ENCODE measurements around the gene USH2A.

DNA sequence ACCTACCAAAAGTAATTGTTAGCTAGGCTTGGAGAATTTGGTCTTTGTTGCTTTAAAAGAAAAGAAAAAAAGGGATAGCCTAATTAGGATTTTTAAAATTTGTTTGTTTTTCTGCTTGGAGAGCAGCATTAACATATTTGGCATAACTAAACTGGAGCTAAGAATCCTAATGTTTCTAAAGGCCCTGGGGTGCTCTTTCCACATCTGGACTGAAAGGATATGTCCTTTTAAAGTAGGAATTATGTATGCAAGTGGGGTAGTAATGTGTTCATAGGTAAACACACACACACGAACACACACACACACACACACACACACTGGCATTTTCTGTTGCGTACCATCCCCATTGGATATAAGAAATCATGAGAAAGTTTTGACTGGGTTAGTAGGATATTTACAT is 742.2 kb downstream of the USH2A start:
- TF ChIP-seq, protein P1, sequence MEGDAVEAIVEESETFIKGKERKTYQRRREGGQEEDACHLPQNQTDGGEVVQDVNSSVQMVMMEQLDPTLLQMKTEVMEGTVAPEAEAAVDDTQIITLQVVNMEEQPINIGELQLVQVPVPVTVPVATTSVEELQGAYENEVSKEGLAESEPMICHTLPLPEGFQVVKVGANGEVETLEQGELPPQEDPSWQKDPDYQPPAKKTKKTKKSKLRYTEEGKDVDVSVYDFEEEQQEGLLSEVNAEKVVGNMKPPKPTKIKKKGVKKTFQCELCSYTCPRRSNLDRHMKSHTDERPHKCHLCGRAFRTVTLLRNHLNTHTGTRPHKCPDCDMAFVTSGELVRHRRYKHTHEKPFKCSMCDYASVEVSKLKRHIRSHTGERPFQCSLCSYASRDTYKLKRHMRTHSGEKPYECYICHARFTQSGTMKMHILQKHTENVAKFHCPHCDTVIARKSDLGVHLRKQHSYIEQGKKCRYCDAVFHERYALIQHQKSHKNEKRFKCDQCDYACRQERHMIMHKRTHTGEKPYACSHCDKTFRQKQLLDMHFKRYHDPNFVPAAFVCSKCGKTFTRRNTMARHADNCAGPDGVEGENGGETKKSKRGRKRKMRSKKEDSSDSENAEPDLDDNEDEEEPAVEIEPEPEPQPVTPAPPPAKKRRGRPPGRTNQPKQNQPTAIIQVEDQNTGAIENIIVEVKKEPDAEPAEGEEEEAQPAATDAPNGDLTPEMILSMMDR (IDR thresholded peaks at IDR 0.05): no peak
- TF ChIP-seq POLR2A (IDR thresholded peaks at IDR 0.05): no peak
